ENCODE measurements around the gene TMEM53.

TMEM53 gene

GRCh38 chr1:44696789-44697345 lies 22.6 kb upstream of the TMEM53 start:
- DNase-seq (ENCODE audit: low read depth) = no peak

GRCh38 chr1:44696101-44696500 lies 21.8 kb upstream of the TMEM53 start:
- DNase-seq (ENCODE audit: low read depth) = no peak

- DNase-seq (ENCODE audit: low read depth) = no peak
Observed at GRCh38 chr1:44695671-44696070, 21.4 kb upstream of the TMEM53 start.

- no peak for DNase-seq (ENCODE audit: low read depth)
Observed at GRCh38 chr1:44694863-44695478, 20.7 kb upstream of the TMEM53 start.

GRCh38 chr1:44693900-44694299 lies 19.6 kb upstream of the TMEM53 start:
- no peak for DNase-seq (ENCODE audit: low read depth)

GRCh38 chr1:44693159-44693558 lies 18.9 kb upstream of the TMEM53 start:
- no peak for DNase-seq (ENCODE audit: low read depth)

- no peak for DNase-seq (ENCODE audit: low read depth)
Observed at GRCh38 chr1:44689447-44689765, 15.1 kb upstream of the TMEM53 start.

- no peak for DNase-seq (ENCODE audit: low read depth)
Observed at GRCh38 chr1:44688760-44689446, 14.6 kb upstream of the TMEM53 start.

- no peak for DNase-seq (ENCODE audit: low read depth)
Observed at GRCh38 chr1:44685881-44686280, 11.6 kb upstream of the TMEM53 start.

- DNase-seq (ENCODE audit: low read depth) = no peak
Observed at GRCh38 chr1:44685218-44685617, 10.9 kb upstream of the TMEM53 start.

- no peak for DNase-seq (ENCODE audit: low read depth)
Observed at GRCh38 chr1:44684525-44684924, 10.2 kb upstream of the TMEM53 start.

- DNase-seq (ENCODE audit: low read depth) = no peak
Observed at GRCh38 chr1:44682883-44683265, 8.6 kb upstream of the TMEM53 start.

- no peak for DNase-seq (ENCODE audit: low read depth)
Observed at GRCh38 chr1:44681905-44682882, 7.9 kb upstream of the TMEM53 start.

GRCh38 chr1:44679468-44679867 lies 5.2 kb upstream of the TMEM53 start:
- DNase-seq (ENCODE audit: low read depth) = no peak

- DNase-seq (ENCODE audit: low read depth) = no peak
Observed at GRCh38 chr1:44678626-44679025, 4.3 kb upstream of the TMEM53 start.

GRCh38 chr1:44678120-44678519 lies 3.8 kb upstream of the TMEM53 start:
- no peak for DNase-seq (ENCODE audit: low read depth)

- DNase-seq (ENCODE audit: low read depth) = no peak
Observed at GRCh38 chr1:44677201-44677766, 3.0 kb upstream of the TMEM53 start.

- peak; percentile 30 for DNase-seq (ENCODE audit: low read depth)
Observed at GRCh38 chr1:44676484-44677200, 2.4 kb upstream of the TMEM53 start.

- DNase-seq (ENCODE audit: low read depth) = no peak
Observed at GRCh38 chr1:44675186-44675585, 905 bp upstream of the TMEM53 start.

- DNase-seq (ENCODE audit: low read depth) = no peak
Observed at GRCh38 chr1:44673675-44674112, 587 bp downstream of the TMEM53 start.

- DNase-seq (ENCODE audit: low read depth) = no peak
Observed at GRCh38 chr1:44672961-44673674, 1.2 kb downstream of the TMEM53 start.
